DND-41 (cell line): ENCODE data around the gene TRAP1.

Experiments used
- ATAC-seq: fragments of 200-7000 bp; cut with Tn5 transposase; 3 replicates; pipeline ENCODE4 v1.9.1; 2021; ENCODE audit warnings: low read depth; ENCODE audit not compliant: insufficient read depth
- DNase-seq: peaks from one replicate; pipeline ENCODE4 v3.0.0-alpha.2; 2020
- H2AFZ ChIP-seq: 2 replicates; pipeline ENCODE4 v1.6.0; 2012; ENCODE audit warnings: low read depth, low read length
- H3K27ac ChIP-seq: 2 replicates; pipeline ENCODE4 v1.5.1; 2012; ENCODE audit warnings: low read length, inconsistent platforms
- H3K27me3 ChIP-seq: fragments of 200-600 bp; sonication (generic); 2 replicates; pipeline ENCODE4 v1.6.0; 2012; ENCODE audit warnings: low read length, mild to moderate bottlenecking, inconsistent platforms; ENCODE audit not compliant: insufficient read depth, poor library complexity
- H3K36me3 ChIP-seq: 2 replicates; pipeline ENCODE4 v1.5.1; 2012; ENCODE audit warnings: low read length, inconsistent platforms; ENCODE audit not compliant: insufficient read depth
- H3K4me1 ChIP-seq: 2 replicates; pipeline ENCODE4 v1.5.1; 2012; ENCODE audit warnings: mild to moderate bottlenecking, low read length; ENCODE audit not compliant: insufficient read depth
- H3K4me2 ChIP-seq: 2 replicates; pipeline ENCODE4 v1.6.0; 2012; ENCODE audit warnings: mild to moderate bottlenecking, moderate library complexity, low read length, inconsistent platforms; ENCODE audit not compliant: insufficient read depth
- H3K4me3 ChIP-seq, 2 experiments: fragments of 200-600 bp in 1 of 2; shearing (Covaris generic) in 1 of 2; 2 replicates each; pipeline ENCODE4 v1.5.1; 2012 to 2016; ENCODE audit warnings: inconsistent platforms in 2 of 2, low read length in 2 of 2, mild to moderate bottlenecking in 2 of 2, low read depth in 1 of 2, moderate library complexity in 1 of 2
- H3K79me2 ChIP-seq: 2 replicates; pipeline ENCODE4 v1.6.0; 2012; ENCODE audit warnings: low read length, inconsistent platforms; ENCODE audit not compliant: insufficient read depth
- H3K9ac ChIP-seq: 2 replicates; pipeline ENCODE4 v1.6.0; 2012; ENCODE audit warnings: low read depth, mild to moderate bottlenecking, inconsistent platforms, low read length, moderate library complexity
- H3K9me3 ChIP-seq: 2 replicates; pipeline ENCODE4 v1.5.1; 2012; ENCODE audit warnings: low read length, moderate library complexity, mild to moderate bottlenecking, inconsistent platforms; ENCODE audit not compliant: insufficient read depth, severe bottlenecking
- H4K20me1 ChIP-seq: 2 replicates; pipeline ENCODE4 v1.6.0; 2012; ENCODE audit warnings: low read length; ENCODE audit not compliant: insufficient read depth
- EZH2 ChIP-seq: IDR thresholded peaks from 3 replicates; pipeline ENCODE4 v1.6.1; 2012; ENCODE audit warnings: borderline replicate concordance, low read depth, mild to moderate bottlenecking, moderate library complexity, low read length, inconsistent platforms; ENCODE audit not compliant: severe bottlenecking
- TF ChIP-seq, protein P1 (sequence below): IDR thresholded peaks from 2 replicates; pipeline ENCODE4 v1.5.1; 2012; ENCODE audit warnings: borderline replicate concordance, low read length, moderate library complexity, mild to moderate bottlenecking; ENCODE audit not compliant: poor library complexity, severe bottlenecking; ENCODE audit errors: extremely low read depth

The TRAP1 gene

DNA sequence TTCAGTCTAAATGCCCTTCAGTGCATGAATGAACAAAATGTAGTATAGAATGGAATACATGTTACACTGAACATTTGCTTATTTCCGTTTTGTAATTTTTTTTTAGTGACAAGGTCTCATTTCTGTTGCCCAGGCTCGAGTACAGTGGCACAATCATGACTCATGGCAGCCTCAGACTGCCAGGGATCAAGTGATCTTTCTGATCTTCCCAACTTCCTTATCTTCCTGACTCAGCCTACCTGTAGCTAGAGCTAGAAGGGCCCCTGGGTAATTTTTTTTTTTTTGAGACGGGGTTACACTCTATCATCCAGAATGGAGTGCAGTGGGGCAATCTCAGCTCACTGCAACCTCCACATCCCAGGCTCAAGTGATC is 98.6 kb downstream of the TRAP1 start:
- peaks cover 52% of the 10 kb centered on the region for H3K79me2 ChIP-seq
- no peak overlapping the region for H3K27ac ChIP-seq
- no peaks in the 10 kb centered on the region for H3K27me3 ChIP-seq
- ATAC-seq, result no peak
- H3K4me2 ChIP-seq, result no peak overlapping the region
- 0 out of 2 replicates have a peak, but pooled peaks cover 3% of the 10 kb centered on the region for H3K4me1 ChIP-seq
- H3K36me3 ChIP-seq, result peaks cover 12% of the 10 kb centered on the region
- no peak overlapping the region for H2AFZ ChIP-seq
- peaks cover 4% of the 10 kb centered on the region; the same call in 1 of the 2 replicates for H4K20me1 ChIP-seq
- no peaks in the 10 kb centered on the region for H3K9me3 ChIP-seq
- H3K9ac ChIP-seq, result no peak overlapping the region
- DNase-seq, result no peak
- TF ChIP-seq EZH2, result no peak
- TF ChIP-seq, protein P1, sequence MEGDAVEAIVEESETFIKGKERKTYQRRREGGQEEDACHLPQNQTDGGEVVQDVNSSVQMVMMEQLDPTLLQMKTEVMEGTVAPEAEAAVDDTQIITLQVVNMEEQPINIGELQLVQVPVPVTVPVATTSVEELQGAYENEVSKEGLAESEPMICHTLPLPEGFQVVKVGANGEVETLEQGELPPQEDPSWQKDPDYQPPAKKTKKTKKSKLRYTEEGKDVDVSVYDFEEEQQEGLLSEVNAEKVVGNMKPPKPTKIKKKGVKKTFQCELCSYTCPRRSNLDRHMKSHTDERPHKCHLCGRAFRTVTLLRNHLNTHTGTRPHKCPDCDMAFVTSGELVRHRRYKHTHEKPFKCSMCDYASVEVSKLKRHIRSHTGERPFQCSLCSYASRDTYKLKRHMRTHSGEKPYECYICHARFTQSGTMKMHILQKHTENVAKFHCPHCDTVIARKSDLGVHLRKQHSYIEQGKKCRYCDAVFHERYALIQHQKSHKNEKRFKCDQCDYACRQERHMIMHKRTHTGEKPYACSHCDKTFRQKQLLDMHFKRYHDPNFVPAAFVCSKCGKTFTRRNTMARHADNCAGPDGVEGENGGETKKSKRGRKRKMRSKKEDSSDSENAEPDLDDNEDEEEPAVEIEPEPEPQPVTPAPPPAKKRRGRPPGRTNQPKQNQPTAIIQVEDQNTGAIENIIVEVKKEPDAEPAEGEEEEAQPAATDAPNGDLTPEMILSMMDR, result no peak
- H3K4me3 ChIP-seq, result no peak overlapping the region

DNA sequence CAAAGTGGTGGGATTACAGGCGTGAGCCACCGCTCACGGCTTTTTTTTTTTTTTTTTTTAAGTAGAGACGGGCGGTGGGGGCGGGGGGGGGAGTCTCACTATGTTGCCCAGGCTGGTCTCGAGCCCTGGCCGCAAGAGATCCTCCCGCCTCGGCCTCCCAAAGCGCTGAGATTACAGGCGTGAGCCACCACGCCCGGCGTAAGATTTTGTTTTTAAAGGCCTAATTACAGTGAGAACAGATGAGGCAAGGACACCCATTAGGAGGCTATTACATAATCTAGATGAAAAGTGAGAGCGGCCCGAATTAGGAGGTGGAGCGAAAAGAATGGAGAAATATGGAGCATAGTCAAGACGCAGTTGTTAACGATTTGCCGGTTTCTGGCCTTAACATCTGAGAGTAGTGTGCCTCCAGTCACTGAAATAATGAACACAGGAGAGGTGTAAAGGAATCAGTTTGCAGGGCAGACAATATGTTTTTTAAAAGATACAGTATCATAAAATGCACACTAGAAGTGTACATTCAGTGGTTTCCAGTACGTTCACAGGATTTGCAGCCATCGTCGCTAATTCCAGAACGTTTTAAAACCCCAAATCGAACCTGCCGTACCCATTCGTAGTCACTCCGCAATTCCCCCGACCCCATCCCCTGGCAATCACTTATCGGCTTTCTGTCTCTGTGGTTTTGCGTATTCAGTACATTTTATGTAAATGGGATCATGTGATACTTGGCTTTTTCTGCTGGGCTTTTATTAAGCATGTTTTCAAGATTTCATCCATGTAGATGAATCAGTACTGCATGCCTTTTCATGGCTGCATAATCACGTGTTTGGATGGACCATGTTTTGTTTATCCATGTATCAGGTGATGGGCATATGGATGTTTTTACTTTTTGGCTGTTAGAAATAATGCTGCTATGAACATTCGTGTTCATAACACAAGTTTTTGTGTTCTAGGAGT is 104.5 kb downstream of the TRAP1 start:
- H3K4me2 ChIP-seq, result peak overlapping the region; percentile 84
- H3K79me2 ChIP-seq, result peaks cover 66% of the 10 kb centered on the region
- H3K36me3 ChIP-seq, result peaks cover 15% of the 10 kb centered on the region
- peaks cover 4% of the 10 kb centered on the region; the same call in 1 of the 2 replicates for H4K20me1 ChIP-seq
- DNase-seq (no peak), ATAC-seq (no peak)
- H3K4me1 ChIP-seq, result peaks cover 30% of the 10 kb centered on the region
- TF ChIP-seq, protein P1, result no peak
- H3K27ac ChIP-seq, result peak overlapping the region; percentile 90
- H2AFZ ChIP-seq, result no peak overlapping the region
- H3K4me3 ChIP-seq, result peak overlapping the region; percentile 63 to 85; a peak in 3 of 4 replicates
- H3K9me3 ChIP-seq, result no peaks in the 10 kb centered on the region
- H3K9ac ChIP-seq, result peak overlapping the region; percentile 82
- no peaks in the 10 kb centered on the region for H3K27me3 ChIP-seq

DNA sequence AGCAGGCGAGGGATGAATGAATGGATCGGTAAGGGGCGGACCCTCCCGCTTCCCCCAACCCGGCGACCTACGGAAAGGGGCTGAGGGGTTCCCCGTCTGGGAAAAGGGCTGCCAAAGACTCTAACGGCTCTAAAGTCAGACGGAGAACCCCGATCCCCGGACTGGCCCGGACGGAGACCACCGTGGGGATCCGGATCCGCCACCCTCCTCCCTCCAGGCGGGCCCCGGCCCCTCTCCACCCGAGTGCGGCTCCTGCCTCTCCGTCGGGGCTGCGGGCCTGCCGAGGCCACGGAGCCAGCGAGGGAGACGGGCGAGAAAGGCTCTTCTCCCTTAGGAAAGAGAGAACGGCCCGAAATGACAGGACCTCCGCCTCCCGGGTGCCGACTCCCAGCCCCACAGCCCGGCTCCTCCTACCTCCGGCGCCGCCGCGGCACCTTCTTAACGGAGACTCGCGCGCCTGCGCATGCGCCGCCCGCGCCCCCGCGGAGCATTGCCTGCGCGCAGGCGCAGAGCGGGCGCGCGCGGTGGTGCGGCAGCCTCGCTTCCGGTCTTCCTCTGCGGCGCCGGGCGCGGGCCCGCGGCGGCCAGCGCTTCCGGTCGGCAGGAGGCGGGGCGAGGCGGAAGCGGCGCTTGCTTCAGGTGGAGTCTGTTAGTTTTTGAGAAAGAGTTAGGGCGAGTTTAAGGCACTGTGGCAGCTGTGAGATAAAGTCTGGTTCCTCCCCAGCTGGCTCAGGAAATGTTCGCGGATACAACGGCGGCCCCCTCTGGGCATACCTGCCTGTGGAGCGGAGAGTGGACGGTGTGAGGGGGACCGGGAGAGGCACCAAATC is 106.0 kb downstream of the TRAP1 start, which contains the start of gene SLX4:
SLX4 (minus strand) TSS at position 461 of the 830 bp plus-strand sequence. CDS start 2,642 bp downstream, outside the sequence.
- peaks cover 15% of the 10 kb centered on the region for H3K36me3 ChIP-seq
- no peaks in the 10 kb centered on the region for H3K9me3 ChIP-seq
- peak within 1 kb of the TSS; percentile 82 for H3K9ac ChIP-seq
- H3K79me2 ChIP-seq, result peaks cover 53% of the 10 kb centered on the region
- H3K4me1 ChIP-seq, result peaks cover 30% of the 10 kb centered on the region
- peak within 1 kb of the TSS; percentile 90 for H3K27ac ChIP-seq
- peaks cover 4% of the 10 kb centered on the region; the same call in 1 of the 2 replicates for H4K20me1 ChIP-seq
- peak within 1 kb of the TSS; percentile 63 to 85 for H3K4me3 ChIP-seq
- no peak for TF ChIP-seq EZH2
- TF ChIP-seq, protein P1, result peak; percentile 30
- DNase-seq (peak; percentile 91), ATAC-seq (peak; percentile 84)
- H3K4me2 ChIP-seq, result peak within 1 kb of the TSS; percentile 84
- H2AFZ ChIP-seq, result peak within 1 kb of the TSS; percentile 98
- no peaks in the 10 kb centered on the region for H3K27me3 ChIP-seq
